A673 (cell line): ENCODE data around the gene VWC2.

Experiments
- EZH2 ChIP-seq: fragments of 200-600 bp; sonication (generic); IDR thresholded peaks from 2 replicates; pipeline ENCODE4 v1.6.1; 2017; ENCODE audit warnings: borderline replicate concordance, low read depth, mild to moderate bottlenecking, mixed read lengths, antibody characterized with exemption, low read length; ENCODE audit not compliant: poor library complexity, severe bottlenecking
- TF ChIP-seq, protein P1 (sequence below): fragments of 300-800, 200-600 bp; sonication (generic); conservative IDR thresholded peaks from 2 replicates; pipeline ENCODE4 v1.5.1; 2017; ENCODE audit warnings: low read depth, mild to moderate bottlenecking, antibody characterized with exemption, low read length, moderate library complexity, mixed read lengths

DNA sequence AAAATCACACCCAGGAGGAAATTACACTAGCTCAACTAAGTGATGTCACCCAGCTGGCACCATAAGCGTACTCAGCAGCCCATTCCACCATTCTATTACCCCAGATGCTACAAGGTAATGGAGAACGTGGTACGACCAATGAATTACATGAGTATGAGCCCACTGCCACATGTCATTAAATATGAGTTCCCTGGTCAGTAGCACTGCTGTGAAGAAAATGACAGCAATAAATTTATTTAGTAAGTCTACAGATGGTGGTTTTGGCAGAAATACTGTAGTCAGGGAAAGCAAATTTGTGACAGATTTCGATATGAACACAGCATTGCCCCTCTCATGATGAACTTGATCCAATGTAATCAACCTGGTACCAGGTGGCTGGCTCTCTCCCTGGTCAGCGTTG lies 154.2 kb downstream of the VWC2 start:
- TF ChIP-seq, protein P1, sequence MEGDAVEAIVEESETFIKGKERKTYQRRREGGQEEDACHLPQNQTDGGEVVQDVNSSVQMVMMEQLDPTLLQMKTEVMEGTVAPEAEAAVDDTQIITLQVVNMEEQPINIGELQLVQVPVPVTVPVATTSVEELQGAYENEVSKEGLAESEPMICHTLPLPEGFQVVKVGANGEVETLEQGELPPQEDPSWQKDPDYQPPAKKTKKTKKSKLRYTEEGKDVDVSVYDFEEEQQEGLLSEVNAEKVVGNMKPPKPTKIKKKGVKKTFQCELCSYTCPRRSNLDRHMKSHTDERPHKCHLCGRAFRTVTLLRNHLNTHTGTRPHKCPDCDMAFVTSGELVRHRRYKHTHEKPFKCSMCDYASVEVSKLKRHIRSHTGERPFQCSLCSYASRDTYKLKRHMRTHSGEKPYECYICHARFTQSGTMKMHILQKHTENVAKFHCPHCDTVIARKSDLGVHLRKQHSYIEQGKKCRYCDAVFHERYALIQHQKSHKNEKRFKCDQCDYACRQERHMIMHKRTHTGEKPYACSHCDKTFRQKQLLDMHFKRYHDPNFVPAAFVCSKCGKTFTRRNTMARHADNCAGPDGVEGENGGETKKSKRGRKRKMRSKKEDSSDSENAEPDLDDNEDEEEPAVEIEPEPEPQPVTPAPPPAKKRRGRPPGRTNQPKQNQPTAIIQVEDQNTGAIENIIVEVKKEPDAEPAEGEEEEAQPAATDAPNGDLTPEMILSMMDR, result no peak
- TF ChIP-seq EZH2, result no peak
